SK-N-SH (cell line): ENCODE results near the gene DMAC1. TPM values are rescaled to one million over a fixed set of nuclear protein-coding genes. Genes with fewer than 3 reads are reported as not detected.

ENCODE experiments used
- CTCF ChIA-PET: fragments of 300-600, 350-600 bp; formaldehyde crosslinking; extraction: SDS; loops from one replicate; lab custom pipeline; 2021; lab: Yijun Ruan, JAX
- POLR2A ChIA-PET: fragments of 350-600 bp; sonication (Branson Sonifier 250); formaldehyde crosslinking; extraction: SDS; loops from one replicate; lab custom pipeline; 2020; ENCODE audit warnings: antibody characterized with exemption, inconsistent platforms; lab: Yijun Ruan, JAX
- DNase-seq: peaks from one replicate; pipeline ENCODE4 v3.0.0; 2012
- H2AFZ ChIP-seq: fragments of 200-600 bp; sonication (generic); 2 replicates; pipeline ENCODE4 v1.8.1; 2016; ENCODE audit warnings: antibody characterized with exemption, mild to moderate bottlenecking, low read depth
- H3F3A ChIP-seq: fragments of 200-600 bp; sonication (generic); replicated peaks from 2 replicates; pipeline ENCODE3; 2016; ENCODE audit warnings: antibody characterized with exemption, mild to moderate bottlenecking; ENCODE audit not compliant: insufficient read depth
- H3K27ac ChIP-seq, 2 experiments: fragments of 200-500 bp in 1 of 2; fragments of 200-600 bp in 1 of 2; sonication (Bioruptor generic) in 1 of 2; sonication (generic), shearing (Covaris generic) in 1 of 2; 2 replicates each; pipeline versions ENCODE4 v1.5.1 to v1.6.1; 2014 to 2016; ENCODE audit warnings: low read depth in 2 of 2, inconsistent platforms in 1 of 2, low read length in 1 of 2, mild to moderate bottlenecking in 1 of 2, mixed read lengths in 1 of 2
- H3K27me3 ChIP-seq: fragments of 200-600 bp; sonication (generic), shearing (Covaris generic); 2 replicates; pipeline ENCODE4 v1.6.1; 2016; ENCODE audit warnings: mixed run types; ENCODE audit not compliant: insufficient read depth
- H3K36me3 ChIP-seq, 2 experiments: fragments of 200-500 bp in 1 of 2; fragments of 200-600 bp in 1 of 2; sonication (Bioruptor generic) in 1 of 2; sonication (generic) in 1 of 2; replicated peaks in 1 of 2; 2 replicates each; pipeline versions ENCODE3 to v1.5.1; 2014 to 2016; ENCODE audit warnings: low read length in 1 of 2, mild to moderate bottlenecking in 1 of 2; ENCODE audit not compliant: insufficient read depth in 2 of 2, control insufficient read depth in 1 of 2
- H3K4me1 ChIP-seq, 2 experiments: fragments of 200-500 bp in 1 of 2; fragments of 200-600 bp in 1 of 2; sonication (Bioruptor generic) in 1 of 2; sonication (generic), shearing (Covaris generic) in 1 of 2; 2 replicates each; pipeline versions ENCODE4 v1.5.1 to v1.6.1; 2014 to 2016; ENCODE audit warnings: low read depth in 1 of 2, low read length in 1 of 2, mixed run types in 1 of 2; ENCODE audit not compliant: insufficient read depth in 2 of 2, control insufficient read depth in 1 of 2
- H3K4me2 ChIP-seq: fragments of 200-600 bp; sonication (generic), shearing (Covaris generic); 2 replicates; pipeline ENCODE4 v1.6.1; 2017; ENCODE audit warnings: mixed run types
- H3K4me3 ChIP-seq, 2 experiments: fragments of 200-500 bp in 1 of 2; fragments of 200-600 bp in 1 of 2; sonication (Bioruptor generic) in 1 of 2; sonication (generic), shearing (Covaris generic) in 1 of 2; 2 replicates each; pipeline versions ENCODE4 v1.5.1 to v1.8.1; 2014 to 2016; ENCODE audit warnings: low read depth in 2 of 2, inconsistent platforms in 1 of 2, low read length in 1 of 2, mild to moderate bottlenecking in 1 of 2, mixed read lengths in 1 of 2, moderate library complexity in 1 of 2
- H3K79me2 ChIP-seq: fragments of 200-600 bp; sonication (generic); 2 replicates; pipeline ENCODE4 v1.8.1; 2017; ENCODE audit warnings: mild to moderate bottlenecking; ENCODE audit not compliant: insufficient read depth
- H3K9ac ChIP-seq: fragments of 200-600 bp; sonication (generic); 2 replicates; pipeline ENCODE4 v1.6.1; 2017; ENCODE audit warnings: mixed run types
- H3K9me2 ChIP-seq: fragments of 200-600 bp; sonication (generic); 2 replicates; pipeline ENCODE4 v1.6.1; 2017; ENCODE audit warnings: mixed run types
- H3K9me3 ChIP-seq: fragments of 200-600 bp; sonication (generic); 2 replicates; pipeline ENCODE4 v1.6.1; 2017; ENCODE audit warnings: mixed run types, mild to moderate bottlenecking, moderate library complexity
- H4K20me1 ChIP-seq: fragments of 200-600 bp; sonication (generic); 2 replicates; pipeline ENCODE4 v1.6.1; 2017; ENCODE audit warnings: mild to moderate bottlenecking, mixed run types; ENCODE audit not compliant: insufficient read depth
- CHD2 ChIP-seq: fragments of 150-350 bp; IDR thresholded peaks from 2 replicates; pipeline ENCODE4 v1.6.1; 2018; ENCODE audit warnings: low read length; ENCODE audit not compliant: partially characterized antibody
- CTCF ChIP-seq: fragments of 200-600 bp; sonication (generic); IDR thresholded peaks from 2 replicates; pipeline ENCODE4 v1.6.1; 2017; ENCODE audit warnings: antibody characterized with exemption, mild to moderate bottlenecking, moderate library complexity
- ELF1 ChIP-seq: IDR thresholded peaks from 2 replicates; pipeline ENCODE4 v1.4.0; 2012
- EZH2phosphoT487 ChIP-seq: fragments of 200-600 bp; sonication (generic); IDR thresholded peaks from 2 replicates; pipeline ENCODE4 v1.6.1; 2017; ENCODE audit warnings: low read depth, mixed run types, mild to moderate bottlenecking, antibody characterized with exemption, moderate library complexity, borderline replicate concordance
- FOXJ3 ChIP-seq: sonication (generic); formaldehyde crosslinking; IDR thresholded peaks from 2 replicates; pipeline ENCODE4 v1.5.1; 2020; ENCODE audit warnings: mild to moderate bottlenecking, missing genetic modification reagents
- FOXM1 ChIP-seq: IDR thresholded peaks from 2 replicates; pipeline ENCODE4 v1.4.0; 2012; ENCODE audit warnings: low read depth, mild to moderate bottlenecking
- GABPA ChIP-seq: IDR thresholded peaks from 2 replicates; pipeline ENCODE4 v1.4.0; 2012; ENCODE audit warnings: low read depth, mild to moderate bottlenecking
- MEF2A ChIP-seq: IDR thresholded peaks from 2 replicates; pipeline ENCODE4 v1.4.0; 2012; ENCODE audit warnings: low read depth, borderline replicate concordance
- MXI1 ChIP-seq: IDR thresholded peaks from 2 replicates; pipeline ENCODE4 v1.6.1; 2012; ENCODE audit warnings: mild to moderate bottlenecking, low read depth, low read length, improper control_type of control experiment
- POLR2AphosphoS5 ChIP-seq: IDR thresholded peaks from 2 replicates; pipeline ENCODE4 v1.6.1; 2012; ENCODE audit warnings: low read depth, low read length
- RAD21 ChIP-seq: IDR thresholded peaks from 2 replicates; pipeline ENCODE4 v1.6.1; 2012; ENCODE audit warnings: mild to moderate bottlenecking, low read length
- RCOR1 ChIP-seq: fragments of 150-350 bp; IDR thresholded peaks from 2 replicates; pipeline ENCODE4 v1.6.1; 2017; ENCODE audit warnings: antibody characterized with exemption, low read length
- RFX5 ChIP-seq: IDR thresholded peaks from 2 replicates; pipeline ENCODE4 v1.6.1; 2012; ENCODE audit warnings: mild to moderate bottlenecking, improper control_type of control experiment, low read length
- RXRA ChIP-seq: IDR thresholded peaks from 2 replicates; pipeline ENCODE4 v1.4.0; 2012; ENCODE audit warnings: low read depth, mild to moderate bottlenecking, borderline replicate concordance
- SIN3A ChIP-seq: IDR thresholded peaks from 2 replicates; pipeline ENCODE4 v1.6.1; 2012; ENCODE audit warnings: low read depth, mild to moderate bottlenecking, low read length, moderate library complexity, borderline replicate concordance
- SMC3 ChIP-seq: IDR thresholded peaks from 2 replicates; pipeline ENCODE4 v1.6.1; 2012; ENCODE audit warnings: low read depth, low read length, improper control_type of control experiment
- TCF12 ChIP-seq: IDR thresholded peaks from 2 replicates; pipeline ENCODE4 v1.4.0; 2012
- YY1 ChIP-seq: IDR thresholded peaks from 2 replicates; pipeline ENCODE4 v1.4.0; 2012; ENCODE audit warnings: low read depth, mild to moderate bottlenecking
- ZBTB33 ChIP-seq: IDR thresholded peaks from 2 replicates; pipeline ENCODE4 v1.4.0; 2012; ENCODE audit warnings: low read depth, borderline replicate concordance
- WGBS: methylation state at CpG from one replicate; pipeline ENCODE4 v1.1.6; 2017; ENCODE audit warnings: low lambda C conversion rate; 5-methylcytosine and 5-hydroxymethylcytosine counted together
- polyA plus RNA-seq, 3 experiments: library from polyadenylated mRNA; depleted of rRNA; stranded (reverse); fragments of >200 nt; gene quantifications; 2 replicates each; pipeline ENCODE4 v1.2.3, GENCODE V29; 2012

DMAC1 gene
- polyA plus RNA-seq, 1 of the 3 experiments (the other 2 are of a cell fraction) = 21.7 TPM

- no peak for TF ChIP-seq CHD2
- TF ChIP-seq FOXM1 = no peak
- TF ChIP-seq RFX5 = no peak
- no peak for TF ChIP-seq ELF1
- TF ChIP-seq MXI1 = no peak
Observed at GRCh38 chr9:7848498-7848897, 48.9 kb upstream of the DMAC1 start (continued).

GRCh38 chr9:7844242-7844641 is 44.7 kb upstream of the DMAC1 start:
- no peaks in the 10 kb centered on the region for H3K4me1 ChIP-seq
- no peaks in the 10 kb centered on the region for H3K79me2 ChIP-seq
- ChIA-PET CTCF (interaction anchor here (0.8 to 1.7 kb wide), 5 partner anchors 13 to 1052 kb away, joined by 3 to 8 read pairs (median 3); no protein-coding TSS in a partner anchor), POLR2A (no interaction called here)
- no peak overlapping the region for H3K27ac ChIP-seq
- H3K36me3 ChIP-seq = no peaks in the 10 kb centered on the region
- H3K4me3 ChIP-seq = no peak overlapping the region
- no peak overlapping the region for H2AFZ ChIP-seq
- no peak overlapping the region for H3K4me2 ChIP-seq
- no peak overlapping the region for H3K9ac ChIP-seq
- no peaks in the 10 kb centered on the region for H3K9me3 ChIP-seq
- no peaks in the 10 kb centered on the region for H3F3A ChIP-seq
- no peaks in the 10 kb centered on the region for H3K9me2 ChIP-seq
- H4K20me1 ChIP-seq = no peaks in the 10 kb centered on the region
- 16% methylated on average over 3 of the region's 3 CpGs for WGBS
- peak; percentile 9 for DNase-seq
- H3K27me3 ChIP-seq = no peaks in the 10 kb centered on the region
- TF ChIP-seq YY1 = no peak
- TF ChIP-seq SIN3A = no peak
- TF ChIP-seq MEF2A = no peak
- peak; percentile 39; the same call in 1 of the 2 replicates for TF ChIP-seq SMC3
- no peak for TF ChIP-seq EZH2phosphoT487
- no peak for TF ChIP-seq RXRA
- TF ChIP-seq RAD21 = peak; percentile 58
- TF ChIP-seq FOXJ3 (CRISPR knock-in tag) = no peak
- peak; percentile 49 for TF ChIP-seq CTCF
- TF ChIP-seq GABPA = no peak

- Histone ChIP-seq H4K20me1 (no peaks in the 10 kb centered on the region), H3K27me3 (no peaks in the 10 kb centered on the region), H3K4me1 (no peaks in the 10 kb centered on the region), H3K9me3 (no peaks in the 10 kb centered on the region), H3K4me3 (no peak overlapping the region), H3F3A (no peaks in the 10 kb centered on the region), H3K27ac (no peak overlapping the region), H3K9ac (no peak overlapping the region), H3K4me2 (no peak overlapping the region)
- WGBS = 20% methylated on average over 1 of the region's 1 CpG
- ChIA-PET CTCF (no interaction called here), POLR2A (no interaction called here)
- no peak for DNase-seq
- TF ChIP-seq POLR2AphosphoS5 = no peak
- TF ChIP-seq GABPA = no peak
- no peak for TF ChIP-seq TCF12
- no peak for TF ChIP-seq RCOR1
- TF ChIP-seq CTCF = no peak
- no peak for TF ChIP-seq FOXM1
- TF ChIP-seq ZBTB33 = no peak
- TF ChIP-seq RFX5 = no peak
- TF ChIP-seq MXI1 = no peak
- TF ChIP-seq, all 33 proteins: peak for 0
- Histone ChIP-seq H2AFZ (no peak overlapping the region), H3K9me2 (no peaks in the 10 kb centered on the region), H3K36me3 (no peaks in the 10 kb centered on the region), H3K79me2 (no peaks in the 10 kb centered on the region)
Observed at GRCh38 chr9:7841831-7842230, 42.3 kb upstream of the DMAC1 start.
